Progenitor cell of endocrine pancreas (in vitro differentiated cells): Measurements from ENCODE around the gene JAK1. TPM values are rescaled to one million over a fixed set of nuclear protein-coding genes. Genes with fewer than 3 reads are reported as not detected.

Experiments
- DNase-seq: peaks from one replicate; pipeline ENCODE4 v3.0.0; 2021; ENCODE audit warnings: low spot score; ENCODE audit not compliant: unreplicated experiment
- H3K27ac Mint-ChIP-seq: 2 replicates; pipeline ENCODE4 v1.8.0; 2021; ENCODE audit warnings: mild to moderate bottlenecking, moderate library complexity, mixed read lengths
- H3K27me3 Mint-ChIP-seq: 2 replicates; pipeline ENCODE4 v1.8.0; 2021; ENCODE audit warnings: mixed read lengths
- H3K36me3 Mint-ChIP-seq: 2 replicates; pipeline ENCODE4 v1.8.0; 2022; ENCODE audit warnings: mixed read lengths; ENCODE audit not compliant: insufficient read depth
- H3K4me1 Mint-ChIP-seq: 2 replicates; pipeline ENCODE4 v1.8.0; 2021; ENCODE audit warnings: low read depth, mixed read lengths
- H3K4me3 Mint-ChIP-seq: 2 replicates; pipeline ENCODE4 v1.8.0; 2021; ENCODE audit warnings: low read depth, mild to moderate bottlenecking, moderate library complexity, mixed read lengths
- H3K9me3 Mint-ChIP-seq: 2 replicates; pipeline ENCODE4 v1.8.0; 2021; ENCODE audit warnings: low read depth, mixed read lengths
- total RNA-seq: library from RNA; stranded (reverse); gene quantifications from 2 replicates; pipeline ENCODE4 v1.2.1, GENCODE V29; 2021
- TF ChIP-seq, protein P1 (sequence below): fragments of 200-600 bp; sonication (generic); IDR thresholded peaks from one replicate; pipeline ENCODE4 v1.5.0; 2021; ENCODE audit warnings: antibody characterized with exemption, mild to moderate bottlenecking; ENCODE audit not compliant: unreplicated experiment

Gene JAK1
- total RNA-seq, 1 donor from 2014 or later, result 32.5 TPM

DNA sequence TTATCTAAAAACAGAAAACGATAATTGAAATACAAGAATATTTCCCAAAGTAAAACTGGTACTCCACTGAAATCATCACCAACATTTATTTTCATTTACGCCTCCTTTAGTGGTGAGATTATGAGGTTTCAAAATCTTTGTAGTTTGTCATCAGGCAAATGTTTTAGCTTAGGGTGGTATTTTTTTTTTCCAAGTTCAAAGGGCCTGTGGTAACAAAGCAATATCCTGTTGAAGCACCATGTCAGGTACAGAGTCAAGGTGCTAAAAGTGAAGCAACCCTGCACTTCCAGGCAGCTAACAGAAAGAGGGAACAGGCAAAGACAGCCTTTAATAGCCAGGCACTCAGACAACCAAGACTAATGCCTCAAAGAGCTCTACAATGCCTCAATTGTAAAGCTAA is 89.2 kb downstream of the JAK1 start:
- H3K27ac Mint-ChIP-seq, result no peak overlapping the region
- no peaks in the 10 kb centered on the region for H3K27me3 Mint-ChIP-seq
- H3K4me1 Mint-ChIP-seq, result no peaks in the 10 kb centered on the region
- H3K4me3 Mint-ChIP-seq, result no peak overlapping the region
- peaks cover 17% of the 10 kb centered on the region for H3K36me3 Mint-ChIP-seq
- TF ChIP-seq, protein P1, sequence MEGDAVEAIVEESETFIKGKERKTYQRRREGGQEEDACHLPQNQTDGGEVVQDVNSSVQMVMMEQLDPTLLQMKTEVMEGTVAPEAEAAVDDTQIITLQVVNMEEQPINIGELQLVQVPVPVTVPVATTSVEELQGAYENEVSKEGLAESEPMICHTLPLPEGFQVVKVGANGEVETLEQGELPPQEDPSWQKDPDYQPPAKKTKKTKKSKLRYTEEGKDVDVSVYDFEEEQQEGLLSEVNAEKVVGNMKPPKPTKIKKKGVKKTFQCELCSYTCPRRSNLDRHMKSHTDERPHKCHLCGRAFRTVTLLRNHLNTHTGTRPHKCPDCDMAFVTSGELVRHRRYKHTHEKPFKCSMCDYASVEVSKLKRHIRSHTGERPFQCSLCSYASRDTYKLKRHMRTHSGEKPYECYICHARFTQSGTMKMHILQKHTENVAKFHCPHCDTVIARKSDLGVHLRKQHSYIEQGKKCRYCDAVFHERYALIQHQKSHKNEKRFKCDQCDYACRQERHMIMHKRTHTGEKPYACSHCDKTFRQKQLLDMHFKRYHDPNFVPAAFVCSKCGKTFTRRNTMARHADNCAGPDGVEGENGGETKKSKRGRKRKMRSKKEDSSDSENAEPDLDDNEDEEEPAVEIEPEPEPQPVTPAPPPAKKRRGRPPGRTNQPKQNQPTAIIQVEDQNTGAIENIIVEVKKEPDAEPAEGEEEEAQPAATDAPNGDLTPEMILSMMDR, result no peak
- H3K9me3 Mint-ChIP-seq, result no peaks in the 10 kb centered on the region
- DNase-seq, result no peak

DNA sequence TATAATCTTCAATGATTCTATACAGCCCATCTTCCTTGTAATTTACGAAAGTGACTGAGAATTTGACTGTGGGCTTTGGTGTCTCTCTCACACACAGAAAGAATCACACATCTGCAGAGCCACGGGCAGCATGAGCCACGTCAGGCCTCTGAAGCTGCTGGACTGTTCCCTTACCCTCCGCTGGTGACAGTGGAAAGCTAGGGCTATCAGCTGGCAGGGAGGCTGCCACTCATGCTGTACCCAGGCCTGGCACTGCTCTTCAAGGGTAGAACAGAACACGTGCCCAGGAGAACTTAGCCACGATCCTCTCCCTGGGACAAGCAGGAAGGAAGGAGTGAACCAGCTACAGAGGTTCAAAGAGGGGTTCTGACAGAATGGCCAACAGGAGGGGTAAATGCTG is 90.7 kb downstream of the JAK1 start:
- H3K4me1 Mint-ChIP-seq, result no peaks in the 10 kb centered on the region
- no peak overlapping the region for H3K4me3 Mint-ChIP-seq
- TF ChIP-seq, protein P1, result no peak
- H3K9me3 Mint-ChIP-seq, result no peaks in the 10 kb centered on the region
- H3K36me3 Mint-ChIP-seq, result peaks cover 23% of the 10 kb centered on the region
- no peak for DNase-seq
- H3K27me3 Mint-ChIP-seq, result no peaks in the 10 kb centered on the region
- H3K27ac Mint-ChIP-seq, result no peak overlapping the region

DNA sequence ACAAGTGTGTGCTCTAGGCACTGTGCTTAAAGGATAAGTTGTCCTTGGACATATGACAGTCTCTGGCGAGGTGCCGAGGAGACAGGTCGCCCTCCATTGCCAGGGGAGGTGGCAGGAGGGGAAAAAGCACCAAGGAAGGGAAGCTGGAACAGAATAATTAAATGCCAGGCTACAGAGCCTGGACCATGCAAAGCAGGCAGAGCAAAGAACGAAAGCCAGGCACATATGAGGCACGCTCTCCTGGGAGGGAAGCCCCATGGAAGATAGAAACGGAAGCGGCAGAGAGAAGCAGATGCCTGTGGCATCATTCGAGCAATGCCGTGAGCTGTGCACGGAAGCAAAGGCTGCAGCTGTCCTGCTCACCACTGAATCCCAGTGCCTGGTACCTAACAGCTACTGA is 91.2 kb downstream of the JAK1 start:
- H3K27ac Mint-ChIP-seq, result no peak overlapping the region
- peaks cover 23% of the 10 kb centered on the region for H3K36me3 Mint-ChIP-seq
- TF ChIP-seq, protein P1, result no peak
- H3K9me3 Mint-ChIP-seq, result no peaks in the 10 kb centered on the region
- no peaks in the 10 kb centered on the region for H3K4me1 Mint-ChIP-seq
- no peaks in the 10 kb centered on the region for H3K27me3 Mint-ChIP-seq
- H3K4me3 Mint-ChIP-seq, result no peak overlapping the region
- no peak for DNase-seq

DNA sequence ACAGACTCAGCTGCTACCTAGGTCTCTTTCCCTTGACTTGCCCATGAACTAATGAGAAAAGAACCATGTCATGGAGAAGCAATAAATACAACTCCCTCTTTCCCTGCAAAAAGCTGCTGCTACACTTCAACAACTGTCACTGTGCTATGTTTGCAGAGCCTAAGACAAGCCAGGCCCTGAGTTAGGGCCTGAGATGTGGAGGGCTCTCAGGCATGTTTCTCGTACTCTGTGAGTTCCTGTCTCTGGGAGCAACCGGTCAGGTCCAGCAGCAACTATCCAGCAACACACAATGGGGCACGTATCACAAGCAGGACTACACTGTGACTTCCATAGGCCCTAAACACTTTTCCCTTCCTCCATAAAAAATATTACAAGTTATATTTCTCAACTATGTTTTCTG is 91.7 kb downstream of the JAK1 start:
- Mint-ChIP-seq H3K27ac (no peak overlapping the region), H3K36me3 (peaks cover 23% of the 10 kb centered on the region), H3K9me3 (no peaks in the 10 kb centered on the region), H3K4me1 (no peaks in the 10 kb centered on the region), H3K4me3 (no peak overlapping the region), H3K27me3 (no peaks in the 10 kb centered on the region)
- TF ChIP-seq, protein P1, result no peak
- DNase-seq, result no peak

DNA sequence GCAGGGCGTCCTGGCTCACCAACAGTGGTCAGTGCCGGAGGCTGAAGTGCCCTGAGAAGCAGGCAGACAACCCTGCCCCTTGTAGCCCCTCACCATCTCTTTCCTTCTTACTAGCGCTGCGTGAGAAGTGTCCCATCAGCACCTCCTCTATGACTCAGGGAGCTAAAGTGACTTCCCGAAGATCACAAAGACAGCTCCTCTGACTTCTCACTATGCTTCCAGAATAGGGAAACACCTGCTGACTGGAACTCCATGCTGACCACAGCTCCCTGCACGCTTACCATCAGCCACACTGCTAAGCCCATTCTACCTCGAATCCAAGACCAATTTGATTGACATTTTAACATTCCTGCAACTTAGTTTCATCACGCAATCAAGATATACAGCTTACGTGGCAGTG is 92.8 kb downstream of the JAK1 start:
- H3K4me3 Mint-ChIP-seq, result no peak overlapping the region
- H3K36me3 Mint-ChIP-seq, result peaks cover 29% of the 10 kb centered on the region
- no peaks in the 10 kb centered on the region for H3K27me3 Mint-ChIP-seq
- H3K27ac Mint-ChIP-seq, result no peak overlapping the region
- no peaks in the 10 kb centered on the region for H3K4me1 Mint-ChIP-seq
- H3K9me3 Mint-ChIP-seq, result no peaks in the 10 kb centered on the region
- DNase-seq, result no peak
- TF ChIP-seq, protein P1, result no peak
